Stimulated activated CD4-positive, alpha-beta T cell treated with anti-CD3 and anti-CD28 coated beads, Interleukin-12 subunit alpha, Interleukin-12 subunit beta, amount 100 ng/mL, for 4 hours (primary cell): ENCODE data around the gene INO80E.
"Not testable (repeated sequence)": the region's sequence is repeated elsewhere in the genome, so short reads cannot be mapped to it uniquely, and the experiment has no call there.

Experiments
- DNase-seq: peaks from one replicate; pipeline ENCODE4 v3.0.0-alpha.2; 2020

INO80E gene, protein sequence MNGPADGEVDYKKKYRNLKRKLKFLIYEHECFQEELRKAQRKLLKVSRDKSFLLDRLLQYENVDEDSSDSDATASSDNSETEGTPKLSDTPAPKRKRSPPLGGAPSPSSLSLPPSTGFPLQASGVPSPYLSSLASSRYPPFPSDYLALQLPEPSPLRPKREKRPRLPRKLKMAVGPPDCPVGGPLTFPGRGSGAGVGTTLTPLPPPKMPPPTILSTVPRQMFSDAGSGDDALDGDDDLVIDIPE

DNA sequence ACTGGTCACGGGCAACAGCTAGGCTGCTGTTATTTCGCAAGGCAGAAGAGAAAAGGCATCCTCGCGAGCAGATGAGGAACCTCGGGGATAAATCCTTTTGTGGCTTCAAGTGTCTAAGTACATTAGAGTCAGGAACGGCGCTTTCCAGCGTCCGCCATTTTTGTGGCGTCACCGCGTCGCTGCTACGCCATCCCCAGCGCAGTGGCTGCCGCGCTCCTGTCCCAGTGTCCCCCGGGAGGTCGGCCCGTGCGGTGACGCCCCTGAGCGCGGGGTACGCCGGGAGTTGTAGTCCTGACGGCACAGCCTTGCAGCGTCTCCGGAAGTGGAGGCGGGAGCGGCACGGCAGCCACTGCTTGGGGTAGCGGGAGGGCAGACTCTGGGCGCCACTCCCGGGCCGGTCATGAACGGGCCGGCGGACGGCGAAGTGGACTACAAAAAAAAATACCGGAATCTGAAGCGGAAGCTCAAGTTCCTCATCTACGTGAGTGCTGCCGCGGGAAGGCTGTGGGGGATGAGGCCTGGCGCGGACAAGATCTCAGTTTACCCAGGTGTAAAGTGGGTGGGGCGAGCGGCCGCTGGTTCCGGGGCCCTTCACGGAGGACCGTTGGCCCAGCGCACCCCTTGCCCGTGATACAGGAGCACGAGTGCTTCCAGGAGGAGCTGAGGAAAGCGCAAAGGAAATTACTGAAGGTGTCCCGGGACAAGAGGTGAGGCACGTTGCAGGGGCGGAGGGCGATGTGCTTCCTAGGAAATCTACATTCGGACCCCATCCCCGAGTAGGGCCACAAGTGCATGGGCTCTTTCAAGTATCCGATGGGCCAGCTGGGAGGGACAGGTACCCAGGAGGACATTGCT lies at the start of gene INO80E:
Gene INO80E, plus strand, starts transcription at position 331 of the 855 bp plus-strand sequence. Its CDS starts 70 bp downstream, at position 401.
- peak; percentile 99 for DNase-seq

DNA sequence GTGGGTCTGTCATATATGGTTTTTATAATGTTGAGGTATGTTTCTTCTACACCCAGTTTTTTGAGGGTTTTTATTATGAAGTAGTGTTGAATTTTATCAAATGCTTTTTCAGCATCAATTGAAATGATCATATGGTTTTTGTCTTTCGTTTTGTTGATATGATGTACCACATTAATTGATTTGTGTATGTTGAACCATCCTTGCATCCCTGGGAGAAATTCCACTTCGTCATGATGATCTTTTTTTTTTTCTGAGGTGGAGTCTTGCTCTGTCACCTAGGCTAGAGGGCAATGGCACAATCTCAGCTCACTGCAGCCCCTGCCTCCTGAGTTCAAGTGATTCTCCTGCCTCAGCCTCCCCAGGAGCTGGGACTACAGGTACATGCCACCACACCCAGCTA lies 48.1 kb upstream of the INO80E start:
- DNase-seq = no peak

DNA sequence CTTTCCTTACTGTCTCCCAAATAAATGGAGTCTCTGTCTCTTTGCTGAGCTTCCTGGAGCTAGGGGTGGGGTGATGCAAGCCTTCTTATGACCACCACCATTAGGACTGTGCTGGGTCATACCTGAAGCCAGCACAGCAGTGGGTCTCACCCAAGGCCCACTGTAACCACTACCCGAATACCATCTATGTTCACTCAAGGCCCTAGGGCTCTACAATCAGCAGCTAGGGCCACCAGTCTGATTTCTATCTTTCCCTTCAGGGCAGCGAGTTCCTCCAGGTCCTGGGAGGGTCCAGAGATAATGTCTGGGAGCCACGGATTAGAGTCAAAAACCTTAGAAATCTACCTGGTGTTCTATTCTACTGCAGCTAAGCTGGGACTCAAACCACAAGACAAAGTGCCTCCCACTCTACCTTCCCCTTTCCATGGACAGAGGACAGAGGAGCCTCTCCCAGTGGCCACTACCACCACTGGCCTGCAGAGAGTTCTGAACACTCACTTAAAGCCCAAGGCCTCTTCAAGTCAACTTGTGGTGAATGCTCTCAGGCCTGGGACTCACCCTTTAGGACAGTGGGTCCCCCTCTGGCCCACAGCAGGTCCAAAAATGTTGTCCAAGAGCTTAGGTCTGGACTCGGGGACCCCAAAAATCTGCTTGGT lies 45.1 kb upstream of the INO80E start:
- no peak for DNase-seq

DNA sequence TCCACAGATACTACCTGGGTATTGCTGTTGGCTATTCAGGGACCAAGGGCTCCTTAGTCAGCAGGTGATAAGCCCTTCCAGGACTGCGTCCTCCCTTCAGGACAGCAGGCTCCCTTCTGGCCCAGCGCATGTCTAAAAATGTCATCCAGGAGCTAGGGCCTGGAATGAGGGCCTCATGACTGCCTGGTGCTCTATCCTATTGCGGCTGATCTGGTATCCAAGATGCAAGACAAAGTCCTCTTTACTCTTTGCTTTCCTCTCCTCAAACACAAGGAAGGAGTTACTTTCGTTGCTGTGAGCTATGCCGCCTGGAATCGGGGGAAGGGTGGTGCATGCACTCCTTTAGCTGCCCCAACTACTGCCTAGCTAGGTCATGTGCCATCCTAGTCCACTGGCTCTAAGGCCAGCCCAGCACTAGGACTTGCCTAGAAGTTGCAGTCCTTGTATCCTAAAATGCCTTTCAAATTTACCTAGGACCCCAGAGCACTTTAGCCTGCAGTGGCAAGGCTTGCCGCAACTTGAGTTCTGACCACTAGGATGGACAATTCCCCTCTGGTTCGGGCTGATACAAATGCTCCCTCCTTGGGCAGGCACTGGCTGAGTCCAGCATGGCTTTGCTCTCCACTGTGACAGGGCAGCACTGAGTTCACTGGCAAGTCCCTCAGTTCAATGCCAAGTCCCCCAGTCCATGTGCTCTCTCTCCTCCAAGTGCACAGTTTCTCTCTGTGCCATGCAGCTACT lies 44.2 kb upstream of the INO80E start:
- no peak for DNase-seq

DNA sequence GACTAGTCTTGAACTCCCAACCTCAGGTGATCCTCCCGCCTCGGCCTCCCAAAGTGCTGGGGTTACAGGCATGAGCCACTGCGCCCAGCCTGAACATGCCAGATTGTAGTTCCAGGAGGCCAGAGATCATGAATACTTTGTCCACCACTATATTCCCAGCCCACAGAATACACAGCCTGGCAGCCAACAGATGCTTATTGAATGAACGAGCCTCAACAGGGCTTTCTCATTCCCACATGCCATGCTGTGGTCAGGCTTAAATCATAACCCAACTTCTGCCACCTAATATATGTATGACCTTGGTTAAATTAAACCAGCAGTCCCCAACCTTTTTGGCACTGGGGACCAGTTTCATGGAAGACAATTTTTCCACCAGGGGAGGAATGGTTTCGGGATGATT lies 37.3 kb upstream of the INO80E start:
- no peak for DNase-seq

DNA sequence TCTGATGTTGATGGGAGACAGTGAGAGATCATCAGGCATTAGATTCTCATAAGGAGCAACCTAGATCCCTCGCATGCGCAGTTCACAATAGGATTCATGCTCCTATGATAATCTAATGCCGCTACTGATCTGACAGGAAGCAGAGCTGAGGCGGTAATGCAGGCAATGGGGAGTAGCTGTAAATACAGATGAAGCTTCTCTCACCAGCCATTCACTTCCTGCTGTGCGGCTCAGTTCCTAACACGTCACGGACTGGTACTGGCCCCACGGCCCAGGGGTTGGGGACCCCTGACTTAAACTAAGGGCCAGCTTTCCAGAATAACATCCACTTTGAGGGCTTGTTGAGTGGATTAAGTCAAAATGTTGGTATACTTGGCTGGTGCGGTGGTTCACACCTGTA lies 36.7 kb upstream of the INO80E start:
- no peak for DNase-seq

DNA sequence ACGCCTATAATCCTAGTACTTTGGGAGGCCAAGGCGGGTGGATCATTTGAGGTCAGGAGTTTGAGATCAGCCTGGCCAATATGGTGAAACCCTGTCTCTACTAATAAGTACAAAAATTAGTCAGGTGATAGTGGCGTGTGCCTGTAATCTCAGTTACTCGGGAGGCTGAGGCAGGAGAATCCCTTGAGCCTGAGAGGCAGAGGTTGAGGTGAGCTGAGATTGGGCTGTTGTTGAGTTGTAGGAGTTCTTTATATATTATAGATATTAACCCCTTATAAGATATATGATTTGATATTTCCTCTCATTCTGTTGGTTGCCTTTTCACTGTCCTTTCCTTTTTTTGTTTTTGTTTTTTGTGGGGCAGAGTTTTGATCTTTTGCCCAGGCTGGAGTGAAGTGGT lies 36.2 kb upstream of the INO80E start:
- not testable (repeated sequence) for DNase-seq

DNA sequence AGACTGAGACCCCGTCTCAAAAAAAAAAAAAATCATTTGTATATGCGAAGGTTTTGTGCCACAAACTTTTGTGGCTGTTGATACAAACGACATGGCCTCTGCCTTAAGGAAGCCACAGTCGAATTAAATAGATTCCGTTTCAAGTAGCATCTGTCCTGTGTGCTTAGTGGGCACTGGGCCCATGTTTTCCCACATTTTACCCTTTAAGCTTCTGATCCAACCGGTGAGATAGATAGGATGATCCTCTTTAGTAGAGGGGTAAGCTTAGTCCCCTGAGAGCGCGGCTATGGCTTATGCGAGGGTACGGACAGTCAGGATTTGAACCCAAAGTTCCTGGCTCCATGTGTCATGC lies 34.9 kb upstream of the INO80E start:
- DNase-seq = no peak

DNA sequence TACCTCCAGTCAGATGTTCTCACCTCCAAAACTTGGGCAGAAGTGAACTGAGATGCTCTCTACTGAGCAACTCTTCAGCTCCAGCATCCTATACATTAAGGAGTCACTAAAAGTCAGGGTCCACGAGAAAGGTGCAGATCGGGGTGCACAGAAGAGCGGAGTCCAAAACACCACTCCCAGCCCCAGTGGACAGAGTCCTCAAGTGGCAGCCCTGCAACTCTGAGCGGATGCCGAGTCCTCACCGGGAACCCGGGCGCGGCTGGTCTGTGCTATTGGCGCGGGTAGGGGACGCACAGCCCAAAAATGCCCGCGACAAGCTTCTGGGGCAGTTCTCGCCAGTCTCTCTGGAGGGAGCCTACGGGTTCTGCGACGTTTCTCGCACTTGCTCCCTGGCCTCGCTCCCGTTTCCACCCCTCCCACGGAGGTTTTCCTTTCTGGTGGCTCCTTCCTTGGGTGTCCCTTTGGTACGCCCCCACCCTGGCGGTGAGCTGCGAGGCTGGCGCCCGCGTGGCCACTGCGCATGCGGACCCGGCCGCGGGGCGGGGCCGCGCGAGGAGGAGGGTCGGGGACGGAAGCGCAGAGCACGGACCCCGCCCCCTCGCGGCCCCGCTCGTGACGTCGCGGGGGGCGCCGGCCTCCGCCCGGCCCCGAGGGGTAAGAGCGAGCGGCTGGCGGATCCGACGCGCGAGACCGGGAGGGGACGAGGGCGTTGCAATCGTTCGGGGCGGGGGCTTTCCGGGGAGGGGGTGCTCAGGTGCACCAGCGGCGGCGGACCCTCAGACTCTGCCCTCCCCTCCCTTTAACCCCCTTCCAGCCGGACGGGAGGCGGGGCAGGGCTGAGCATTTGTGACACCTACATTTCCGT lies 34.3 kb upstream of the INO80E start, which contains the start of gene TMEM219:
Gene TMEM219, plus strand, starts transcription at position 601 of the 865 bp plus-strand sequence. CDS start 1,065 bp downstream, outside the sequence.
- peak; percentile 93 for DNase-seq

DNA sequence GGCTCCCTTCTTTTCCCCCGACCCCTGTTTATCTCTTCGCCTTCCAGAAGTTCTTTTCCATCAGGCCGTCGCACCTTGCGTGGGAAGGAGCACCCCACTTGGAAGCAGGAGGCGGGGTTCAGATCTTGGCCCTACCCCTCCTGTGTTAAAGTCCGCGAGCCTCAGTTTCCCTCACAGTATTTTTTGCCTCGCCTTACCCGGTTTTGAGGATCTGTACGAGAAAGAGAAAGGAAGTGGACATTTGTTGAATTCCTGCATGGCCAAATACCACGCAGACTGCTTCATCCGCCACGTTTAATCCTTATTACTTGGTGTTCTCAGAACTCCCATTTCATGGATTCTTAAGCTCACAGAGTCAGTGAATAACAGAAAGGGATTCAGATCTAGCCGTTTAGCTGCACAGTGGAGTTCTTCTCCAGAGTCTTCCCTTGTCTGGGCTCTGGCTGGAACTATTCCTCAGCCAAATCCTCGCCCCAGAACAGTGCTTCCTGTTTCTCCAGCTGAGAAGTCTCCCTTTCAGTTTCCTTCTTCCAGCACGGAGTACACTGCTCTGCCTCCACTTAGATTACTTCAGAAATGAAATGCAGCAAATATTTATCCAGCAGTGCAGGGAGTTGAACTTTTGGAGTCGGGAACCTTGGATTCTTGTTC lies 33.6 kb upstream of the INO80E start:
- DNase-seq = no peak

DNA sequence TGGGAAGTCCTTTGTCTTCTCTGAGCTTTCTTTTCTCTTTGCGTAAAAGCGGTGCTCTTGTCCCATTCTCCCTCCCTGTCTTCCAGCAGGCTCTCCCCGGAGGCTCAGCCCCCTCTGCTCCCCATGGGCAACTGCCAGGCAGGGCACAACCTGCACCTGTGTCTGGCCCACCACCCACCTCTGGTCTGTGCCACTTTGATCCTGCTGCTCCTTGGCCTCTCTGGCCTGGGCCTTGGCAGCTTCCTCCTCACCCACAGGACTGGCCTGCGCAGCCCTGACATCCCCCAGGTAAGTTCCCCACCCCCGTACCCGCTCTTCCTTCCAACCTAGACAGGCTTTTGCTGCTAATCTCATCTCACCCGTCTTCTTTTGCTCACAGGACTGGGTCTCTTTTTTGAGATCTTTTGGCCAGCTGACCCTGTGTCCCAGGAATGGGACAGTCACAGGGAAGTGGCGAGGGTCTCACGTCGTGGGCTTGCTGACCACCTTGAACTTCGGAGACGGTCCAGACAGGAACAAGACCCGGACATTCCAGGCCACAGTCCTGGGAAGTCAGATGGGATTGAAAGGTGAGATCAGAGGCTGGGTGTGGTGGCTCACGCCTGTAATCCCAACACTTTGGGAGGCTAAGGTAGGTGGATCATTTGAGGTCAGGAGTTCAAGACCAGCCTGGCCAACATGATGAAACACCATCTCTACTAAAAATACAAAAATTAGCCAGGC lies 32.9 kb upstream of the INO80E start:
- DNase-seq = no peak

DNA sequence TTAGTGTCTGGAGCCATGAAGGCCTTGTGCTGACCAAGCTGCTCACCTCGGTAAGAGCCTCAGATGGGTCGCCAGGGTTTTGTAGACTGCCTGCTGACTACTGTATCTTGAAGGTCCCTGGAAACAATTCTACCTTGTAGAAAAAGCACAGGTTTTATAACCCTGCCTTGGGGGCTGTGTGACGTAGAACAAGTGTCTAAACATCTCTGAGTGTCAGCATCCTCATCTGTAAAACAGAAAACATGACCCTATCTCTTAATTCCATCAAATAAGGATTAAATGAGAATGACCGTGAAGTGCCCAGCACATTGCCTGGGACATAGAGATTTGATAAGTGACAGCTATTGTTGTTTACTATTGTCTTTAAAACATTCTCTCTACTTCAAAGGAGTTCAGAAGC lies 27.8 kb upstream of the INO80E start:
- DNase-seq = no peak

DNA sequence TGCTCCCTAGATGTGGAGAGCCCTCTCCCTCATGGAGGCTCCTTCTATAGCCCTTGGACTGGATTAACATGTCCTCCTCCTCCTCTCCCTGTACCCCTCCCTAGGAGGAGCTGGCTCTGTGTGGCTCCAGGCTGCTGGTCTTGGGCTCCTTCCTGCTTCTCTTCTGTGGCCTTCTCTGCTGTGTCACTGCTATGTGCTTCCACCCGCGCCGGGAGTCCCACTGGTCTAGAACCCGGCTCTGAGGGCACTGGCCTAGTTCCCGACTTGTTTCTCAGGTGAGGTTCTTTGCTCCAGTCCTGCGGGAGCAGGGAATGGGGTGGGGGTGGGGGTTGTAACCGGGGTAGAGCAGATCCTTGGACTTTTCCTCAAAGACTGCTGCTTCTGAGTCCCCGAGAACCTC lies 24.7 kb upstream of the INO80E start:
- DNase-seq = no peak

DNA sequence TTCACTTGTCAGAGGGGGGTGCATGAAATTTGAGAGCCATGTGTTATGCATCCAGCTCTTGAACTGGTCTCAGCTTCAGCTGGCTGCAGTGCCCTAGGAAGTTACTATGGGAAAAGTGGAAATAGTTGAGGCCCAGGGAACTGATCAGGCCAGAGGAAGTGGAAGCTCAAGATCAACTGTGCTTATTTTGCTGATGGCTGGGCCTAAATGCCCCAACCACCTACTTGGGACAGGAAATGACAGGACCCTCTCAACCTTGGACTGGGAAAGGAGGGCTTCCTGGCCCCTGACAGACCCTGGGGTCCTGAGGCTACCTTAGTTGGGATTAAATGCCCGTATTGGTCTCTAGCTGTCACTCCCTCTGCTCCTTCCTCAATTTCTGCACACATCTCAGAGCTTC lies 23.5 kb upstream of the INO80E start:
- DNase-seq = no peak

DNA sequence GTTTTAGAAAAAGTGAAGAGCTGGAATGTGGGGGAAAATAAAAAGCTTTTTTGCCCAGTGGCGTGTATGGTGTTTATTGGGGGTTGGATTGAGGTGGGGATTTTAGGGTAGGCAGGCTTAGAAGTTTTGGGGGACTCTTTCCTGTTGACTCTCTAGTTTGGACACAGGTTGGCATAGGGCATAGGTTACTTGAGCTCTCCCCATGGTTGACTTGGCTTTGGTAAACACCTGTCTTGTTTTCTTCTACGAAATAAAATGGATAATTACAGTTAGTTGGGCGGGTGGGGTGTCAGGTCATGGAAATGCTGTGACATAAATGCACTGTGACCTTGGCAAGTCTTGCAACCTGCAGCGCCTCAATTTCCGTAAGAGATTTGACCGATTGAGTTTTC lies 23.1 kb upstream of the INO80E start:
- DNase-seq = no peak

DNA sequence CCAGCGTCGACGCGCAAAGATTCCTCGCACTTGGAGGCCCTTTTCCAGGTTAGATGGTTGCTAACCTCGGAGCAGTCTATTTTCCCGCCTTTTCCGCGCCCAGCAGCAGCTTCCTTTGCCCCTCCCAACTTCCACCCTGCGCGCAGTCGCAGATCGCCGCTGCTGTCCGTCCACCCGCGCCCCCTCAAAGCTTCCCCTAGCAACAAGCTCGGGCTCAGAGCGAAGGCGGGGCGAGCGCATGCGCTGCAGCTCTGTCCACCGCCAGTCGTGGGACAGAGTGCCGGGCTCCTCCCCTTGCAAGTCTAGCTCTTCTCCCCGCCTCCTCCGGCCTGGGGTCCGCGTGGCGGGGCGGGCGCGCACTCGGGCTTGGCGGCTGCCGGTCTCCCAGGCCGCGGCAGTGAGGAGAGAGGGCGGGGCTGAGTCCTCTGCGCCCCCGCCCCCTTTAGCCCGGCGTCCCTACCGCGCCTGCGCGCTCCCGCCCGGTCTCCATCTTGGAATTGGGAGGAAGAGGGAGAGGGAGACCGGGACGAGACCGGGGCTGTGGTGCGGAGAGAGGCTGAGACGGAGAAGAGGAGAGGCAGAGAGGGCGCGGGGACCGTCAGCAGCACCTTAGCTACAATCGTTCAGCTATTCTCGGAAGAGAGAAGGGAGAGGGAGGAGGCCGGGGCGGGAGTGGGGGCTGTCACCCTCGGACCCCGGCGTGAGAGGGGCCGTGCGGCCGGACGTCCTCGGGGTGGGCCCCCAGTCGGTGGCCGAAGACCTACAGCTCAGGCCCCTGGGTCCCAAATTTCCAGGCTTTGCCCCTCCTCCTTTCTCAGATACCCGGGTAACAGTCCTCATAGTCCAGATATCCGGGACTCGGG lies 22.4 kb upstream of the INO80E start, which contains the start of gene TAOK2:
Gene TAOK2, plus strand, starts transcription at position 485 of the 863 bp plus-strand sequence. CDS start 3,905 bp downstream, outside the sequence.
- peak; percentile 95 for DNase-seq

DNA sequence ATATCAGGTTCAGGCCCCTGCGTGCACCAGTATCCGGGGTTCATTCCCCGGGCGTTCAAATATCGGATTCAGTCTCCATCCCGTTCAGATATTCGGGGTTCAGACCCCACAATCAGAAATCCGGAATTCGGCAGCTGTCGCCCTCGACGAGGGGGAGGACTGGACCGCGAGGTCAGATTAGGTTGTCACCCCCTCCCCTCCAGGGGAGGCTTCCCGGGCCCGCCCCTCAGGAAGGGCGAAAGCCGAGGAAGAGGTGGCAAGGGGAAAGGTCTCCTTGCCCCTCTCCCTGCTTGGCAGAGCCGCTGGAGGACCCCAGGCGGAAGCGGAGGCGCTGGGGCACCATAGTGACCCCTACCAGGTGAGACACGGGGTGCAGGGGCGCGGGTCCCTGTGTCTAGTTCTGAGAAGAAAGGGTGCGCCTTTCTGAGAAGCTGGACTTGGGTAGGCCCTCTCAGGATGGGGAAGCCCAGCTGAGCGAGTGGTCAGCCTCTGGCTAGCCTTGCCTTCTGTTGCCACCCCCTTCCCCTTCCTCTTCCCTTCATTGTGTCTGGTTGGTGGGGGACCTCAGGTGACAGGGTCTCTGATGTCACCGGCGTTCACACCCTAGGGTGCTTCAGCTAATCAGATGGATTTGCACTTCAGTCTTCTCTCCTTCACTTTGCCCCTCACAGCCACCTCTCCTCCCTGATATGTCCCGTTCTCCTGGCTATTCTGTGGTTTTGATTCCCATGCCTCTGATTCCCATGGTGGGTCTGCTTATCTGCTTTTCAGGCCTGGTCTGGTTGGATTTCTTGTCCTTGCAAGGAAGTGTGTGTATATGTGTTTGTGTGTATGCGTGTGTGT lies 21.5 kb upstream of the INO80E start:
- DNase-seq = no peak

DNA sequence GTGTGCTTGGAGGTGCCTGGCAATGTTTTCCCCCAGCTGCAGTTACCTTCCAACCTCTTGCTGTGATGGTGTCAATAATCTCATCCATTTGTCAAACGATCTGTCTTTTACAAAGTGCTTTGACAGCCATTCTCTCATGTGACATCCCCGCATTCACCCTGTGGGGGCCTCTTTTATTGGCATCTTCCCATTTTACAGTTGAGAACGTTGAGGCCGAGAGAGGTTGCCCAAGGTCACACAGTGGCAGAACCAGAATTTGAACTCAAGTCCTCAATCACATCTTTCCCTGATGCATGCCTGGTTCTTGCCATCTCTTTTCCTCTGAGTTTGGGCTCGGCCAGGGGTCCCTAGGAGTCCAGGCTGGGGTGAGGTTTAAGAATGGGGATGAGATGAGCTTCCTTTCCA lies 20.9 kb upstream of the INO80E start:
- no peak for DNase-seq
